ENCODE results near the gene EXPH5.

DNA sequence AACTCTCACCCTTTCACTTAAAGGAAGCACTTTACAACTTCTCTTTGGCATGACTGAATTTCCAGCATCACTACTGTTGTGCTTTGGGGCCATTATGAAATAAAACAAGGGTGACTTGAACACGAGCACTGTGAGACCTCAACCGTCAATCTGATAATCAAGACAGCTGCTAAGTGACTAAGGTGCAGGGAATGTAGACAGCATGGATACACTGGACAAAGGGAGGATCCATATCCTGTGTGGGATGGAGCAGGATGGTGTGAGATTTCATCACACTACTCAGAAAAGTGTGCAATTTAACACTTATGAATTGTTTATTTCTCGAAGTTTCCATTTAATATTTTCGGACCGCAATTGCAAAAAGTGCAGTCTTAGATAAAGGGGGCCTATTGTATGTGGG lies 16.1 kb upstream of the EXPH5 start:
- TF ChIP-seq, protein P1, sequence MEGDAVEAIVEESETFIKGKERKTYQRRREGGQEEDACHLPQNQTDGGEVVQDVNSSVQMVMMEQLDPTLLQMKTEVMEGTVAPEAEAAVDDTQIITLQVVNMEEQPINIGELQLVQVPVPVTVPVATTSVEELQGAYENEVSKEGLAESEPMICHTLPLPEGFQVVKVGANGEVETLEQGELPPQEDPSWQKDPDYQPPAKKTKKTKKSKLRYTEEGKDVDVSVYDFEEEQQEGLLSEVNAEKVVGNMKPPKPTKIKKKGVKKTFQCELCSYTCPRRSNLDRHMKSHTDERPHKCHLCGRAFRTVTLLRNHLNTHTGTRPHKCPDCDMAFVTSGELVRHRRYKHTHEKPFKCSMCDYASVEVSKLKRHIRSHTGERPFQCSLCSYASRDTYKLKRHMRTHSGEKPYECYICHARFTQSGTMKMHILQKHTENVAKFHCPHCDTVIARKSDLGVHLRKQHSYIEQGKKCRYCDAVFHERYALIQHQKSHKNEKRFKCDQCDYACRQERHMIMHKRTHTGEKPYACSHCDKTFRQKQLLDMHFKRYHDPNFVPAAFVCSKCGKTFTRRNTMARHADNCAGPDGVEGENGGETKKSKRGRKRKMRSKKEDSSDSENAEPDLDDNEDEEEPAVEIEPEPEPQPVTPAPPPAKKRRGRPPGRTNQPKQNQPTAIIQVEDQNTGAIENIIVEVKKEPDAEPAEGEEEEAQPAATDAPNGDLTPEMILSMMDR (conservative IDR thresholded peaks at IDR 0.05) = no peak
- no peak for TF ChIP-seq EZH2 (IDR thresholded peaks at IDR 0.05; ENCODE audit: low read depth)
